Thoracic aorta (tissue), 2 donors: ENCODE results near the gene EXOSC5. TPM values are rescaled to one million over a fixed set of nuclear protein-coding genes. Genes with fewer than 3 reads are reported as not detected.
A peak's percentile ranks its signal among the peaks of the same experiment; 100 is the strongest.
"Not testable (repeated sequence)": the region's sequence is repeated elsewhere in the genome, so short reads cannot be mapped to it uniquely, and the experiment has no call there.

Experiments used
- ATAC-seq: fragments of 150-250 bp; one replicate; pipeline ENCODE4 v1.8.0; 2017; ENCODE audit warnings: low read depth; ENCODE audit not compliant: insufficient number of reproducible peaks, low FRiP score
- DNase-seq: peaks from one replicate; pipeline ENCODE4 v3.0.0-alpha.2; 2020; ENCODE audit warnings: low spot score
- H3K27ac ChIP-seq, 2 donors: fragments of 200-600 bp; sonication (generic); 1 replicate in 1 of 2; 2 replicates in 1 of 2; pipeline ENCODE4 v1.5.1; 2016; ENCODE audit warnings: mild to moderate bottlenecking in 2 of 2, moderate library complexity in 2 of 2
- H3K27me3 ChIP-seq: fragments of 200-600 bp; sonication (generic); replicated peaks from 2 replicates; pipeline ENCODE4 v1.6.0; 2016; ENCODE audit warnings: mild to moderate bottlenecking; ENCODE audit not compliant: insufficient read depth
- H3K36me3 ChIP-seq: fragments of 200-600 bp; sonication (generic); one replicate; pipeline ENCODE4 v1.5.1; 2016
- H3K4me1 ChIP-seq, 2 donors: fragments of 200-600 bp; sonication (generic); 1 replicate in 1 of 2; 2 replicates in 1 of 2; pipeline versions ENCODE4 v1.5.1 to v1.6.0; 2016; ENCODE audit warnings: low read depth in 2 of 2, mild to moderate bottlenecking in 1 of 2; ENCODE audit not compliant: control insufficient read depth in 1 of 2
- H3K4me3 ChIP-seq: fragments of 200-600 bp; sonication (generic); 2 replicates; pipeline ENCODE4 v1.5.1; 2016; ENCODE audit warnings: mild to moderate bottlenecking
- H3K9me3 ChIP-seq: fragments of 200-600 bp; sonication (generic); 2 replicates; pipeline ENCODE4 v1.5.1; 2016
- total RNA-seq, 2 donors: library from RNA; depleted of rRNA; stranded (reverse); fragments of >200 nt; gene quantifications; one replicate each; pipeline versions ENCODE4 v1.1.0 to v1.2.3, GENCODE V29; 2016
- TF ChIP-seq, protein P1 (sequence below): fragments of 200-600 bp; sonication (generic); IDR thresholded peaks from one replicate; pipeline ENCODE4 v1.5.1; 2019; ENCODE audit warnings: antibody characterized with exemption

Gene EXOSC5
- total RNA-seq, 2 donors from 2014 or later = 7.1 to 16.9 TPM

DNA sequence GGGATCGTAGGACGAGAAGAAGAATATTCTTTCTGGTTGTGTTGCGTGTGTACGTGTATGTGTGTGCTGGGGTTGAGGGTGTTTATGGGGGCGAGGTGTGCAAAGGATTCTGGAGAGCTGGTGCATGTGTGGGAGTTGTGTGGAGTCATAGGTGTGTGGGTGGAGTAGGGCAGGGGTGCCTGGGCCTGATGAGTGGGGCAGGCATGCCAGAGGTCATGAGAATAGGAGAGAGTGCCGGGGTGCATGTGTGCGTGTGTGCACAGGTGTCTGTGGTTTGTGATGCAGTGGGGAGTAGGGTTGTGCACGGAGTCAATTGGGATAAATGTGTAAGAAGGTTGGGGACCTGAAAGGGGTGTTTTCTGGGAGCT lies 20.2 kb downstream of the EXOSC5 start:
- DNase-seq (no peak), ATAC-seq (no peak)
- H3K9me3 ChIP-seq = no peaks in the 10 kb centered on the region
- H3K4me1 ChIP-seq = peaks cover 19 to 22% of the 10 kb centered on the region in 2 donors
- peak overlapping the region; percentile 88 for H3K4me3 ChIP-seq
- peak overlapping the region; percentile 75 to 77 for H3K27ac ChIP-seq
- TF ChIP-seq, protein P1, sequence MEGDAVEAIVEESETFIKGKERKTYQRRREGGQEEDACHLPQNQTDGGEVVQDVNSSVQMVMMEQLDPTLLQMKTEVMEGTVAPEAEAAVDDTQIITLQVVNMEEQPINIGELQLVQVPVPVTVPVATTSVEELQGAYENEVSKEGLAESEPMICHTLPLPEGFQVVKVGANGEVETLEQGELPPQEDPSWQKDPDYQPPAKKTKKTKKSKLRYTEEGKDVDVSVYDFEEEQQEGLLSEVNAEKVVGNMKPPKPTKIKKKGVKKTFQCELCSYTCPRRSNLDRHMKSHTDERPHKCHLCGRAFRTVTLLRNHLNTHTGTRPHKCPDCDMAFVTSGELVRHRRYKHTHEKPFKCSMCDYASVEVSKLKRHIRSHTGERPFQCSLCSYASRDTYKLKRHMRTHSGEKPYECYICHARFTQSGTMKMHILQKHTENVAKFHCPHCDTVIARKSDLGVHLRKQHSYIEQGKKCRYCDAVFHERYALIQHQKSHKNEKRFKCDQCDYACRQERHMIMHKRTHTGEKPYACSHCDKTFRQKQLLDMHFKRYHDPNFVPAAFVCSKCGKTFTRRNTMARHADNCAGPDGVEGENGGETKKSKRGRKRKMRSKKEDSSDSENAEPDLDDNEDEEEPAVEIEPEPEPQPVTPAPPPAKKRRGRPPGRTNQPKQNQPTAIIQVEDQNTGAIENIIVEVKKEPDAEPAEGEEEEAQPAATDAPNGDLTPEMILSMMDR = no peak
- no peaks in the 10 kb centered on the region for H3K36me3 ChIP-seq
- H3K27me3 ChIP-seq = no peaks in the 10 kb centered on the region

DNA sequence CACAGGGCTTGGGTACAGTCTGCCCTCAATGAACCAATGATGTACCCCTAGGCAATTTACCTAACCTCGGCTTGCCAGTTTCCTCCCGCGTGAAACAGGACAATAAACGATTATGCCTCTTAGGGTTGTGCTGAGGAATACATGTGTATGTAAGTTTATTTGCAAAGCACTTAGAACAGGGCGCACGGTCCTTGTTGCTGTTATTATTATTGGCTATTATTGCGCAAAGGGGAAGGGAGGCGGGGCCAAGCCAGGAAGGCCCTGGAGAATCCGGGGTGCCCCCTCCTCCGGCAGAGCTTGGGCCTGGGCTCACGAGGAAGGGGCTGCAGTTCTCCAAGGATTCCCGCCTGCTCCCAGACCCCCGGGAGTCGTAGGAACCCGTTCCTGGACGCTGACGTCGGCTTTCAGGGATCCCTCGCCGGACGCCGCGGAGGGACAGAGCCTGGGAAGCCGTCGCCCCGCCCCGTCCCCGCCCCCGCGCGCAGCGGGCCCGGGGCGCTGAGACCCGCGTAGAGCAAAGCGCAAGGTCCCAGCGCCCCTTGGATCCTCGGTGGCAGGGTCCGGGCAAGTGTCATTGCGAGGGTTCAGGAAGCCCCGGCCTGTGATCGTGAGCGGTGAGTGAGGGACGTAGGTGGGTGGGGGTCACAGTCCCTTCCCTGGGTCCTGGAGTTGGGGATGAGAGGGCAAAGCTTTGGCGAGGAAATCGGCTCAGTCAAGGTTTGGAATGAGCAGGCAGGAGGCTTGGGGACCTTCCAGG lies 20.7 kb downstream of the EXOSC5 start, which contains the start of gene TMEM91:
TSS of gene TMEM91 (plus strand) at position 293 of the 757 bp plus-strand sequence. CDS start 1,777 bp downstream, outside the sequence.
- TF ChIP-seq, protein P1 = no peak

DNA sequence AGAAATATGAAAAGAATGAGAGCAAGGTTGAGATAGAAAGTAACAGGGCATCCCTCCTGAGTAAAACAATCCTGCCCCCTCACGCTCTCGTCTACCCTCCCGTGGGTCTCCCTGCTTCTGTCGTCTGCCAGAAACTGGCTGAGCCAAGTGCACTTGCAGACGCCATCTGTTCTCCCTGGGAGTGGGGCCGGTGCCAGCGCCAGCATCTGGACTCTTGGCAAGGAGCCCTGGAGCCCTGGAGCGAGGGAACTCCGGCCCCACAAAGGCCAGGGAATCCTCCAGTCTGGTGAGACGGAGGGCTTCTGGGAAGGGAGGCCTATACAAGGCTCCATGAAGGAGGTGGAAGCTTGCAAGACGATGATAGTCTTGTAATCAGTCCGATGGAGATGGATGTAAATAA lies 23.2 kb downstream of the EXOSC5 start:
- peak; percentile 55 for DNase-seq
- ATAC-seq = no peak
- H3K4me1 ChIP-seq = peaks cover 19 to 22% of the 10 kb centered on the region in 2 donors
- no peaks in the 10 kb centered on the region for H3K27me3 ChIP-seq
- H3K9me3 ChIP-seq = no peaks in the 10 kb centered on the region
- peak overlapping the region in 1 of 2 donors; percentile 30 for H3K27ac ChIP-seq
- H3K4me3 ChIP-seq = peak overlapping the region; percentile 25
- TF ChIP-seq, protein P1 = no peak
- H3K36me3 ChIP-seq = no peaks in the 10 kb centered on the region

More for the DNA sequence above, 20.7 kb downstream of the EXOSC5 start, which contains the start of gene TMEM91:
- H3K27ac ChIP-seq = peak within 1 kb of the TSS; percentile 75 to 77
- no peaks in the 10 kb centered on the region for H3K36me3 ChIP-seq
- peaks cover 19 to 22% of the 10 kb centered on the region in 2 donors for H3K4me1 ChIP-seq
- H3K9me3 ChIP-seq = no peaks in the 10 kb centered on the region
- peak within 1 kb of the TSS; percentile 88 for H3K4me3 ChIP-seq
- no peak for ATAC-seq
- no peak for DNase-seq
- H3K27me3 ChIP-seq = no peaks in the 10 kb centered on the region

DNA sequence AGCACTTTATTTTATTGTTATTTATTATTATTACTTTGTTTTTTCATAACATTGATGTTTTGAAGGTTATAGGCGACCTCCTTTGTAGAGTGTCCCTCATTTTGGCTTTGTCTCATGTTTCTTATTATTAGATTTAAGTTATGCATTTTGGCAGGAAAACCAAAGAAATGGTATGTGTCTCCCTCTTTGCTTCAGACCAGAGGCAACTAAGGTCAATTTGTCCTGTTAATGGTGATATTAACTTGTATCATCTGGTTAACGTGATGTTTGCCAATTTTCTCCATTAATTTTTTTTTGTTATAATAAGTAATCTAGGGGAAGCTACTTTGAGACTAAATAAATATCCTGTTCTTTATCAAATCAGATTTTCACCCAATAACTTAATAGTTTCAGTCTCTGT lies 24.7 kb downstream of the EXOSC5 start:
- ATAC-seq (no peak), DNase-seq (no peak)
- no peaks in the 10 kb centered on the region for H3K36me3 ChIP-seq
- no peaks in the 10 kb centered on the region for H3K9me3 ChIP-seq
- no peaks in the 10 kb centered on the region for H3K27me3 ChIP-seq
- H3K27ac ChIP-seq = no peak overlapping the region
- peaks cover 26 to 33% of the 10 kb centered on the region in 2 donors for H3K4me1 ChIP-seq
- H3K4me3 ChIP-seq = no peak overlapping the region
- TF ChIP-seq, protein P1 = no peak

DNA sequence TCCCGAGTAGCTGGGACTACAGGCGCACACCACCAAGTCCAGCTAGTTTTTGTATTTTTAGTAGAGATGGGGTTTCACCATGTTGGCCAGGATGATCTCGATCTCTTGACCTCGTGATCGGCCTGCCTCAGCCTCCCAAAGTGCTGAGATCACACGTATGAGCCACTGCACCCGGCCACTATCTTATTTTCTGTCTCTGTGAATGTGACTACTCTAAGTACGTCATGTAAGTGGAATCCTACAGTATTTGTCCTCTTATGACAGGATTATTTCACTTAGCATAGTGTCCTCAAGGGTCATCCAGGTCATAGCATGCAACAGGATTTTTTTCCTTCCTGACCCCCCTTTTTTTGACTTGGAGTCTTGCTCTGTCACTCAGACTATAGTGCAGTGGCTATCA lies 25.6 kb downstream of the EXOSC5 start:
- H3K27me3 ChIP-seq = no peaks in the 10 kb centered on the region
- H3K4me1 ChIP-seq = peaks cover 27 to 34% of the 10 kb centered on the region in 2 donors
- H3K4me3 ChIP-seq = no peak overlapping the region
- no peak for DNase-seq
- TF ChIP-seq, protein P1 = no peak
- no peaks in the 10 kb centered on the region for H3K36me3 ChIP-seq
- no peak overlapping the region for H3K27ac ChIP-seq
- no peaks in the 10 kb centered on the region for H3K9me3 ChIP-seq
- ATAC-seq = no peak

DNA sequence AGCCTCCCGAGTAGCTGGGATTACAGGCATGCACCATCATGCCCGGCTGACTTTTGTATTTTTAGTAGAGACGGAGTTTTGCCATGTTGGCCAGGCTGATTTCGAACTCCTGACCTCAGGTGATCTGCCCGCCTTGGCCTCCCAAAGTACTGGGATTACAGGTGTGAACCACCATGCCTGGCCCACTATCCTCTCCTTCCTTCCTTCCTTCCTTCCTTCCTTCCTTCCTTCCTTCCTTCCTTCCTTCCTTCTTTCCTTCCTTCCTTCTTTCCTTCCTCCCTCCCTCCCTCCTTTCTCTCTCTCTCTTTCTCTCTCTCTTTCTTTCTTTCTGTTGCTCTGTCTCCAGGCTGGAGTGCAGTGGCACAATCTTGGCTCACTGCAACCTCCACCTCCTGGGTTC lies 26.0 kb downstream of the EXOSC5 start:
- ATAC-seq, H3K9me3 ChIP-seq: not testable (repeated sequence)

More for the DNA sequence above, 26.0 kb downstream of the EXOSC5 start:
- H3K4me1 ChIP-seq = peaks cover 27 to 31% of the 10 kb centered on the region in 2 donors
- not testable (repeated sequence) for H3K27ac ChIP-seq, H3K27me3 ChIP-seq, H3K4me3 ChIP-seq, DNase-seq, H3K36me3 ChIP-seq
